Stimulated activated naive CD8-positive, alpha-beta T cell treated with anti-CD3 and anti-CD28 coated beads, Interleukin-15, Interleukin-2, amounts not matched to agents 100 ng/mL and 50 ng/mL, for 24 hours (primary cell): ENCODE measurements around the gene MRPL20.
"Not testable (repeated sequence)": the region's sequence is repeated elsewhere in the genome, so short reads cannot be mapped to it uniquely, and the experiment has no call there.

Source experiments
- H3K27ac Mint-ChIP-seq: one replicate; pipeline ENCODE4 v1.8.0; 2021; ENCODE audit warnings: mild to moderate bottlenecking, mixed read lengths
- H3K27me3 Mint-ChIP-seq: one replicate; pipeline ENCODE4 v1.8.0; 2021; ENCODE audit warnings: mixed read lengths
- H3K36me3 Mint-ChIP-seq: one replicate; pipeline ENCODE4 v1.8.0; 2021; ENCODE audit warnings: low read depth, mixed read lengths
- H3K4me1 Mint-ChIP-seq: one replicate; pipeline ENCODE4 v1.8.0; 2021; ENCODE audit warnings: low read depth, mixed read lengths
- H3K4me3 Mint-ChIP-seq: one replicate; pipeline ENCODE4 v1.8.0; 2021; ENCODE audit warnings: mild to moderate bottlenecking, mixed read lengths
- H3K9me3 Mint-ChIP-seq: one replicate; pipeline ENCODE4 v1.8.0; 2021; ENCODE audit warnings: mixed read lengths

The MRPL20 gene

DNA sequence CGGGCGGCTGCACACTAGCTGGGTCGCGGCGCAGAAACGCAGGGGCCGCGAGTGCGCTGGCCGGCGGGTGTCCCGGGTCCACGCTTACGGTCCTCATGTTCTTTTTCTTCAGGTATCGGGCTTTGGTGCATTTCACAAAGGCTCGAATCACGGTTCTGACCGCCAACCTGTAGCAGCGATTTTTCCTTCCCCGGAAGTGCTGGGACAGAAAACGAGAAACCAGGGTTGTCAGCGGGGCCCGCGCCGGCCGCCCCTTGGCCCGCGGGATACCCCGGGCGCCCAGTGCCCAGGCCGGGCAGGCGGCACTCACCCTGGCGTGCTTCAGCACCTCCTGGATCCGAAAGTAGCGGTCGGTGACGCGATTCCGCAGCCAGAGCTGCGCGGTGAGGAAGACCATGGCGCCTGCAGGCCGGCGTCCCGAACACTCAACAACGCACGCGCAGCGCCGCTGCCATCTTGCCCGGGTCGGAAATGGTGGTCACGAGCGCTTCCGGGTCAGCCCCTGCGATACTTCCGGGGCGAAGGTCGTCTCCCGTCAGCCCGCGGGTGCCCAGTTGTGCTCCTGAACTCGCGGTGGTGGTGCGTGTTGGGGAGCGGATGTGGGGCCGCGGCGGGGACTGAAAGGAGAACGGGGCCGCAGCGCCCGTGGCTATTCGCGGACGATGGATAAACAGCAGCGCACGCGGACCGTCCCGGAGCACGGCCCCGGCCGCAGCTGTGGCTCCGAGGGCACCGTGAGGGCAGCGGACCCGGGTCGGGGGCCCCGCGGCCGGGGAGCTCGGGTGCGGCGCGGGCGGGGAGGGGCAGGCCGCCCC, at the start of gene MRPL20:
MRPL20 (minus strand) TSS at position 473 of the 815 bp plus-strand sequence; CDS start at position 397, 76 bp downstream.
- H3K9me3 Mint-ChIP-seq: no peaks in the 10 kb centered on the region
- H3K36me3 Mint-ChIP-seq: peaks cover 60% of the 10 kb centered on the region
- peak within 1 kb of the TSS; percentile 95 for H3K4me3 Mint-ChIP-seq
- no peaks in the 10 kb centered on the region for H3K27me3 Mint-ChIP-seq
- H3K4me1 Mint-ChIP-seq: peaks cover 61% of the 10 kb centered on the region
- H3K27ac Mint-ChIP-seq: peak within 1 kb of the TSS; percentile 94

- not testable (repeated sequence) for H3K27me3 Mint-ChIP-seq, H3K36me3 Mint-ChIP-seq, H3K4me3 Mint-ChIP-seq, H3K4me1 Mint-ChIP-seq, H3K9me3 Mint-ChIP-seq, H3K27ac Mint-ChIP-seq
Measured at GRCh38 chr1:1456683-1457255, 49.7 kb upstream of the MRPL20 start.

DNA sequence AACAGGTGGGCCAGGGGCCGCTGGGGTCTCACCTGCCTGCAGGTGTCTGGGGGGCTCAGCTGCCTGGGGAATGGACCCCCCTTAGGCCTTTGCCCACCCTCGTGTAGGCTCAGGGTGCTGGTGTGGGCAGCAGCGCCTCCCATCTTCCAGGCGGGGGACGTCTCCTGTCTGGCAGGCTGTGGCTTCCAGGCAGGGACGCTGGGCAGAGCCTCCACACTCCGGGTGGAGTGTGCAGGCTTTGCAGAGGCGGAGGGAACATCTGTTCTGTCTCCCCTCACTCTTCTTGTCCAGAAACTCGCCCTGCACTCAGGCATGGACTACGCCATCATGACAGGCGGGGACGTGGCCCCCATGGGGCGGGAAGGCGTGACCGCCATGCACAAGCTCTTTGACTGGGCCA, 48.8 kb upstream of the MRPL20 start:
- H3K27ac Mint-ChIP-seq, H3K36me3 Mint-ChIP-seq, H3K27me3 Mint-ChIP-seq, H3K4me1 Mint-ChIP-seq, H3K4me3 Mint-ChIP-seq, H3K9me3 Mint-ChIP-seq: not testable (repeated sequence)

DNA sequence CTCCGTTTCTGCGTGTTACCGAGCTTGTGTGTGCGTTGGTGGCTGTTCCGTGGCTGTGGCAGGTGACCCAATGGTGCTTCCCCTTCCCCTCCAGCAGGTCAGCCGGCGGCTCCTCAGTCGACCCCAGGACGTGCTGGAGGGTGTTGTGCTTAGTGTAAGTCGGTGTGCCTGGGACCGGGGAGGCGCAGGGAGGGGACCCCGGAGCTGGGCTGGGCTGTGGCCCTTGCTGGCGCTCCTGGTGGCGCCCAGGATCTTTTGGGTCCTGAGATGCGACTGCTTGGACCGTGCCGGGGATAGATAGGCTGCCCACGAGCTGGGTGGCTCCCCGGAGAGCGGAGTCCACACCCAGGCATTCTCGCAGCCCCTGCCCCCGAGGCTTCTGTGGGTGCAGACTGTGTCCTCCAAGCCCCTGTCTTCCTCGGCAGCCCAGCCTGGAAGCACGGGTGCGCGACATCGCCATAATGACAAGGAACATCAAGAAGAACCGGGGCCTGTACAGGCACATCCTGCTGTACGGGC, 48.3 kb upstream of the MRPL20 start:
- H3K9me3 Mint-ChIP-seq: no peaks in the 10 kb centered on the region
- H3K27me3 Mint-ChIP-seq: no peaks in the 10 kb centered on the region
- no peak overlapping the region for H3K27ac Mint-ChIP-seq
- H3K36me3 Mint-ChIP-seq: no peaks in the 10 kb centered on the region
- no peaks in the 10 kb centered on the region for H3K4me1 Mint-ChIP-seq
- H3K4me3 Mint-ChIP-seq: no peak overlapping the region

DNA sequence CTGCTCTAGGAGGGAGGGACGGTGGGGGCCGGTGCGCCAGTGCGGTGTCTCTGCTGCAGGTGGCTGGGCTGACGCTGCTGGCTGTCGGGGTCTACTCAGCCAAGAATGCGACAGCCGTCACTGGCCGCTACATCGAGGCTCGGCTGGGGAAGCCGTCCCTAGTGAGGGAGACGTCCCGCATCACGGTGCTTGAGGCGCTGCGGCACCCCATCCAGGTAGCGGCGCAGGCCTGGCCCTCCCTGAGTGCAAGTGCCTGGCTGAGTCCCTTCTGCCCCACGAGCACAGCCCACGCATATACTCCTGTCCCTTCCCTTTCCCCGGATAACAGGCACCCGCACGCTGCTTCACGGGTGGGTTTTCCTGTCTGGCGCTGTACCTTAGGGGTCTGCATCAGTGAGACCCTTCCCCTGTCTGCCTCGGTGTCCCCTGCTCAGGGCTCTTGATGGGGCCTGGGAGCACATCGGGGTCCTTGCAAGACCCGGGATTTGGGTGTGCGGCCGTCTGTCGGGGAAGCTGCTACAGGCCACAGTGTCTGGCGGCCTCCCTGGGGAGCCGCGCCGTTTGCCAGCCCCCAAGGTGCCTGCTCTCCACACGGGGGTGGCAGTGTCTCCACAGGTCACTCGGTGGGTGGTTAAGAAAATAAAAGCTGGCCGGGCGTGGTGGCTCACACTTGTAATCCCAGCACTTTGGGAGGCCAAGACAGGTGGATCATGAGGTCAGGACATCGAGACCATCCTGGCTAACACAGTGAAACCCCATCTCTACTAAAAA, 47.4 kb upstream of the MRPL20 start:
- not testable (repeated sequence) for H3K4me1 Mint-ChIP-seq, H3K4me3 Mint-ChIP-seq, H3K27ac Mint-ChIP-seq, H3K27me3 Mint-ChIP-seq, H3K9me3 Mint-ChIP-seq, H3K36me3 Mint-ChIP-seq

- no peak overlapping the region for H3K4me3 Mint-ChIP-seq
- H3K27ac Mint-ChIP-seq: no peak overlapping the region
- no peaks in the 10 kb centered on the region for H3K36me3 Mint-ChIP-seq
- no peaks in the 10 kb centered on the region for H3K9me3 Mint-ChIP-seq
- H3K4me1 Mint-ChIP-seq: no peaks in the 10 kb centered on the region
- peaks cover 5% of the 10 kb centered on the region for H3K27me3 Mint-ChIP-seq
Measured at GRCh38 chr1:1452882-1453281, 45.8 kb upstream of the MRPL20 start.

DNA sequence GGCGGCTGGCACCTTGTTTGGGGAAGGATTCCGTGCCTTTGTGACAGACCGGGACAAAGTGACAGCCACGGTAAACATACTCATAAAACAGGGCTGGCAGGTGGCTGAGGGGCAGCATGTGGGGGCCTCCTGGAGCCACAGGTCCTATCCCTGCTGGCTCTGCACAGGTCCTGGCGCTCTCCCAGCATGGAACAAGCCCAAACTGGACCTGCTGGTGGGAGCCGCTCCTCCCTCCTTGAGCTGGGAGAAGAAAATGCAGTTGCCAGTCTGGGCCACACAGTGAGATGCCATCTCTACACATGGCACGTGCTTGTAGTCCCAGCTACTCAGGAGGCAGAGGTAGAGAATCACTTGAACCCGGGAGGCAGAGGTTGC, 45.3 kb upstream of the MRPL20 start:
- not testable (repeated sequence) for H3K27ac Mint-ChIP-seq, H3K4me3 Mint-ChIP-seq, H3K4me1 Mint-ChIP-seq, H3K27me3 Mint-ChIP-seq, H3K9me3 Mint-ChIP-seq, H3K36me3 Mint-ChIP-seq

GRCh38 chr1:1451696-1452364, 44.7 kb upstream of the MRPL20 start:
- Mint-ChIP-seq H3K27ac (no peak overlapping the region), H3K4me1 (no peaks in the 10 kb centered on the region), H3K27me3 (peaks cover 5% of the 10 kb centered on the region), H3K36me3 (no peaks in the 10 kb centered on the region), H3K9me3 (no peaks in the 10 kb centered on the region), H3K4me3 (no peak overlapping the region)

GRCh38 chr1:1450616-1451015, 43.5 kb upstream of the MRPL20 start:
- H3K27me3 Mint-ChIP-seq, H3K4me1 Mint-ChIP-seq, H3K4me3 Mint-ChIP-seq, H3K27ac Mint-ChIP-seq, H3K9me3 Mint-ChIP-seq, H3K36me3 Mint-ChIP-seq: not testable (repeated sequence)

DNA sequence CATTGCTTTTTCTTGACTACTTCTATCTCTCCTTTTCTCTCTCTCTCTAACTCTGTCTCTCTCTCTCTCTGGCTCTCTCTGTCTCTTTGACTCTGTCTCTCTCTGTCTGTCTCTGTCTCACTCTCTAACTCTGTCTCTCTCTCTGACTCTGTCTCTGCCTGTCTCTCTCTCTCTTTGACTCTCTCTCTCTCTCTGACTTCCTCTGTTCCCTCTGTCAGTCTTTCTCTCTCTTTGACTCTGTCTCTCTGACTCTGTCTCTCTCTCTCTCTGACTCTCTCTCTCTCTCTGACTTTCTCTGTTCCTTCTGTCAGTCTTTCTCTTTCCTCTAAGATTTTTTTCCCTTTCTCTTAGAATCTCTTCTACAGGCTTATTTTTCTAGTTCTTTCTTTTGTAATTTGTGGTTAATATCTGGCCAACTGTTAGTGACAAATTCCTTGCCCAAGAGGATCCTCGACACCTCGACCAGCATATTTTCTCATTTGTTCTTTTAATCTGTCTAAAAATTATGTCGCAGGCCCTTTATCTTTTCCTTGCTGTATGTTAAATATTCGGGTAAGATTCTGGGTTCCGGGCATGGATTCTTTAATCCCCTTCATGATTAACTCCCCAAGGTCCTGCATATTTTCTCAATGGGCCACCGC, 42.1 kb upstream of the MRPL20 start, which contains the start of gene ATAD3C:
ATAD3C (plus strand) TSS at position 591 of the 641 bp plus-strand sequence. CDS start 995 bp downstream, outside the sequence.
- Mint-ChIP-seq H3K4me3 (no peak within 1 kb of the TSS), H3K27me3 (peaks cover 5% of the 10 kb centered on the region), H3K9me3 (no peaks in the 10 kb centered on the region), H3K36me3 (no peaks in the 10 kb centered on the region), H3K4me1 (no peaks in the 10 kb centered on the region), H3K27ac (no peak within 1 kb of the TSS)

- H3K36me3 Mint-ChIP-seq, H3K9me3 Mint-ChIP-seq, H3K27me3 Mint-ChIP-seq, H3K27ac Mint-ChIP-seq, H3K4me1 Mint-ChIP-seq, H3K4me3 Mint-ChIP-seq: not testable (repeated sequence)
Measured at GRCh38 chr1:1446631-1447030, 39.5 kb upstream of the MRPL20 start.

DNA sequence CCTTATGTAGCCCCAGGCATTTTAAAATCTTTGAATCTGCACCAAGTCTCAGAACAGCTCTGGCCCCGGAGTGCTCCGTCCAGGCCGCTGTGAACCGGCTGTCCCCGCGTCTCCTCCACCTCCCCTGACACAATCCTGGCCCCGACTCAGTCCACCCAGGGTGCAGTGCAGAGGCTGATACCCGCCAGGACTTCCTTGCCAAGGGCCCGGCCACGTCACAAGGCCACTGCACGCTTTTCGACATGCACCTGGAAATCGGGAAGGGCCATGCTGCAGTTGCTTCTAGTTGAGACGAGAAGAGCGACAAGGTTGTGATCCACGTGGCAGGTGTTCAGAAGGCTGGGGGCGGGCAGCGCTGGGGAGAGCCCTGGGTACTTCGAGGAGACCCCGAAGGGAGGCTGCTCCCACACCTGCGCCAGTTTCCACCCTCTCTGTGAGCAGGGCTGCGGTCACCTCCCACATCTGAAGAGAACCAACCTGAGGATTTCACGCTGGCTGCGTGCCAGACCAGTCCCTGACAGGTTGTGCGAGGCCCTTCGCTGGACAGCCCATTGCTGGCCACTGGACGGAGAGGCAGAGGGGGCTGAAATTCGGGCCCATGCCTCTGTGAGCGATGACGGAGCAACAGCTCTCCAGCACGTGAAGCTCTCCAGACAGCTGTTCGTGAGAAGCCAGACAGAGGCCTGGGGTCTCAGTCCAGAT, 35.1 kb upstream of the MRPL20 start:
- Mint-ChIP-seq H3K4me3 (no peak overlapping the region), H3K27me3 (no peaks in the 10 kb centered on the region), H3K27ac (no peak overlapping the region), H3K4me1 (no peaks in the 10 kb centered on the region), H3K9me3 (no peaks in the 10 kb centered on the region), H3K36me3 (no peaks in the 10 kb centered on the region)

GRCh38 chr1:1441002-1441888, 34.2 kb upstream of the MRPL20 start:
- Mint-ChIP-seq H3K27me3 (peaks cover 2% of the 10 kb centered on the region), H3K27ac (no peak overlapping the region), H3K9me3 (no peaks in the 10 kb centered on the region), H3K4me3 (no peak overlapping the region), H3K4me1 (peaks cover 1% of the 10 kb centered on the region), H3K36me3 (no peaks in the 10 kb centered on the region)
